HepG2 (cell line): Measurements from ENCODE around the gene RFTN1. TPM values are rescaled to one million over a fixed set of nuclear protein-coding genes. Genes with fewer than 3 reads are reported as not detected.

Source experiments
- AKAP8 ChIP-seq: sonication (generic); formaldehyde crosslinking; IDR thresholded peaks from 2 replicates; pipeline ENCODE4 v1.5.1; 2020; ENCODE audit warnings: mild to moderate bottlenecking, missing genetic modification reagents
- ARID2 ChIP-seq: sonication (generic); formaldehyde crosslinking; IDR thresholded peaks from 2 replicates; pipeline ENCODE4 v1.8.1; 2022; ENCODE audit warnings: mild to moderate bottlenecking, missing genetic modification reagents, borderline replicate concordance
- CBX2 ChIP-seq, 2 experiments: fragments of 200-600 bp in 1 of 2; sonication (generic); formaldehyde crosslinking in 1 of 2; IDR thresholded peaks; 2 replicates each; pipeline versions ENCODE4 v1.7.0 to v1.8.1; 2018 to 2022; ENCODE audit warnings: low read depth in 2 of 2, low read length in 1 of 2, mild to moderate bottlenecking in 1 of 2, missing genetic modification reagents in 1 of 2
- CCDC6 ChIP-seq: sonication (generic); formaldehyde crosslinking; IDR thresholded peaks from 2 replicates; pipeline ENCODE4 v1.8.1; 2022; ENCODE audit warnings: mild to moderate bottlenecking, missing genetic modification reagents, moderate library complexity
- CSRNP1 ChIP-seq: sonication (generic); formaldehyde crosslinking; IDR thresholded peaks from 2 replicates; pipeline ENCODE4 v1.8.1; 2023; ENCODE audit warnings: mild to moderate bottlenecking, missing genetic modification reagents
- ETV5 ChIP-seq: IDR thresholded peaks from 2 replicates; pipeline ENCODE4 v1.6.1; 2018; ENCODE audit warnings: missing biosample characterization, missing genetic modification reagents, inconsistent platforms, borderline replicate concordance
- FLYWCH1 ChIP-seq: sonication (generic); formaldehyde crosslinking; IDR thresholded peaks from 2 replicates; pipeline ENCODE4 v1.8.1; 2023; ENCODE audit warnings: mild to moderate bottlenecking, missing genetic modification reagents
- FOSL2 ChIP-seq: sonication (generic); formaldehyde crosslinking; IDR thresholded peaks from 2 replicates; pipeline ENCODE4 v1.4.0; 2020; ENCODE audit warnings: missing genetic modification reagents
- GATAD1 ChIP-seq: IDR thresholded peaks from 2 replicates; pipeline ENCODE4 v1.6.1; 2016; ENCODE audit warnings: missing genetic modification reagents, missing compliant biosample characterization
- HDAC6 ChIP-seq: fragments of 200-600 bp; sonication (generic); IDR thresholded peaks from 2 replicates; pipeline ENCODE4 v1.7.0; 2017; ENCODE audit warnings: mild to moderate bottlenecking, antibody characterized with exemption, low read length, low read depth
- HINFP ChIP-seq: sonication (generic); formaldehyde crosslinking; IDR thresholded peaks from 2 replicates; pipeline ENCODE4 v1.4.0; 2020; ENCODE audit warnings: low read depth, mild to moderate bottlenecking, missing genetic modification reagents
- PHF8 ChIP-seq: sonication (generic); formaldehyde crosslinking; IDR thresholded peaks from 2 replicates; pipeline ENCODE4 v1.5.0; 2020; ENCODE audit warnings: missing genetic modification reagents
- TERF1 ChIP-seq: sonication (generic); formaldehyde crosslinking; IDR thresholded peaks from 2 replicates; pipeline ENCODE4 v1.8.0; 2022; ENCODE audit warnings: mild to moderate bottlenecking, missing genetic modification reagents, moderate library complexity
- TOE1 ChIP-seq: sonication (generic); formaldehyde crosslinking; IDR thresholded peaks from 2 replicates; pipeline ENCODE4 v1.4.0; 2020; ENCODE audit warnings: mild to moderate bottlenecking, missing genetic modification reagents
- ZFP36L1 ChIP-seq: sonication (generic); formaldehyde crosslinking; IDR thresholded peaks from 2 replicates; pipeline ENCODE4 v1.8.0; 2022; ENCODE audit warnings: mild to moderate bottlenecking, missing genetic modification reagents, moderate library complexity
- ZNF143 ChIP-seq: sonication (generic); formaldehyde crosslinking; IDR thresholded peaks from 2 replicates; pipeline ENCODE4 v1.4.0; 2020; ENCODE audit warnings: missing genetic modification reagents
- ZNF235 ChIP-seq: sonication (generic); formaldehyde crosslinking; IDR thresholded peaks from 2 replicates; pipeline ENCODE4 v1.8.1; 2023; ENCODE audit warnings: mild to moderate bottlenecking, missing genetic modification reagents, borderline replicate concordance
- ZNF251 ChIP-seq: sonication (generic); formaldehyde crosslinking; IDR thresholded peaks from 2 replicates; pipeline ENCODE4 v1.9.0; 2021; ENCODE audit warnings: mild to moderate bottlenecking, missing genetic modification reagents
- ZNF326 ChIP-seq: sonication (generic); formaldehyde crosslinking; IDR thresholded peaks from 2 replicates; pipeline ENCODE4 v1.4.0; 2020; ENCODE audit warnings: missing genetic modification reagents, borderline replicate concordance
- ZNF335 ChIP-seq: sonication (generic); formaldehyde crosslinking; IDR thresholded peaks from 2 replicates; pipeline ENCODE4 v1.4.0; 2020; ENCODE audit warnings: missing genetic modification reagents
- ZNF350 ChIP-seq: sonication (generic); formaldehyde crosslinking; IDR thresholded peaks from 2 replicates; pipeline ENCODE4 v1.4.0; 2020; ENCODE audit warnings: mild to moderate bottlenecking, low read depth, missing genetic modification reagents, borderline replicate concordance
- ZNF562 ChIP-seq: sonication (generic); formaldehyde crosslinking; IDR thresholded peaks from 2 replicates; pipeline ENCODE4 v1.8.0; 2022; ENCODE audit warnings: missing genetic modification reagents, borderline replicate concordance
- ZNF703 ChIP-seq: sonication (generic); formaldehyde crosslinking; IDR thresholded peaks from 2 replicates; pipeline ENCODE4 v1.5.1; 2020; ENCODE audit warnings: missing genetic modification reagents, mild to moderate bottlenecking, moderate library complexity, borderline replicate concordance
- ZSCAN5A ChIP-seq: sonication (generic); formaldehyde crosslinking; IDR thresholded peaks from 2 replicates; pipeline ENCODE4 v1.8.0; 2022; ENCODE audit warnings: mild to moderate bottlenecking, missing genetic modification reagents, borderline replicate concordance
- polyA plus RNA-seq, 8 experiments: library from polyadenylated mRNA; depleted of rRNA in 3 of 8; stranded (reverse) in 7 of 8; unstranded in 1 of 8; fragments of >200 nt; fragmentation: Illumina TruSeq in 4 of 8; extraction: Trizol in 4 of 8; gene quantifications; 2 replicates each; pipeline versions ENCODE4 v1.2.1 to v1.2.3, GENCODE V29; 2011 to 2016; ENCODE audit warnings: low read depth in 4 of 8, missing spikeins in 1 of 8, mixed read lengths in 1 of 8; ENCODE audit not compliant: insufficient read depth in 1 of 8
- total RNA-seq, 5 experiments: library from RNA; depleted of rRNA; stranded (reverse); fragments of >200 nt; fragmentation: Illumina TruSeq; extraction: Trizol; gene quantifications; 2 replicates each; pipeline ENCODE4 v1.2.3, GENCODE V29; 2016; ENCODE audit warnings: low read depth in 1 of 5
- TF ChIP-seq, protein P1 (sequence below): sonication (generic); formaldehyde crosslinking; IDR thresholded peaks from 2 replicates; pipeline ENCODE4 v1.4.0; 2020; ENCODE audit warnings: mild to moderate bottlenecking, missing genetic modification reagents

RFTN1 gene
- total and polyA plus RNA-seq, 2 of the 13 experiments (the other 11 are each of a cell fraction or from before 2014, with no cell fraction given) = not detected

DNA sequence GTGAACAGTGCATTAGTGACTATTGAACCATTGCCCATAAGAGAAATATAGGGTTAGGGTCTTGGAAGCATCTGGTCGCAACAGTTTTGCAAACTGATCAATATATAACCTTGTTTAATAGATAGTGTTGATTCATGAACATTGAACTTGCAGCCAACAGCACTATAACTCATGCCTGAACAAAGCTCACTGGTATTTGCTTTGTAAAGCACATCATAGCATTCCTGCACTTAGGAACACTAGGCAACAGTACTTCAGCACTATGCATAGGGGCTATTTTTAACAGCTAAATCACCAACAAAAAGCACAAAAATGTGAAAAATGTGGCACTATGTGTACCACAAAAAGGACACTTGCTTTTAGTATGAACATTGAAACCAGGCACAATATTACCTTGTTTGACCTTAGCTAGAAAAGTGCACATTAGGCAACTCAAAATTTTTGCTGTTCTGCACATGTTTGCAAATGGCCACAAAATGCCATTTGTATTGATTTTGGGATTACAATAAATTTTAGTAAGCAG, 180.5 kb downstream of the RFTN1 start (continued):
- TF ChIP-seq HINFP = no peak
- no peak for TF ChIP-seq TOE1 (CRISPR knock-in tag)
- no peak for TF ChIP-seq ZFP36L1
- TF ChIP-seq CCDC6 = no peak
- no peak for TF ChIP-seq AKAP8 (CRISPR knock-in tag)
- no peak for TF ChIP-seq FLYWCH1 (CRISPR knock-in tag)
- TF ChIP-seq ZNF703 = no peak
- no peak for TF ChIP-seq ZNF335 (CRISPR knock-in tag)
- TF ChIP-seq ZNF235 = no peak
- TF ChIP-seq ARID2 (CRISPR knock-in tag) = 0 out of 2 replicates have a peak, but pooled peaks have one; percentile 56
- TF ChIP-seq ZSCAN5A (CRISPR knock-in tag) = peak; percentile 60; the same call in 1 of the 2 replicates
- TF ChIP-seq HDAC6 = no peak
- TF ChIP-seq ZNF326 (CRISPR knock-in tag) = no peak
- TF ChIP-seq PHF8 (CRISPR knock-in tag) = no peak
- no peak for TF ChIP-seq TERF1 (CRISPR knock-in tag)
- TF ChIP-seq ZNF350 = no peak
- no peak for TF ChIP-seq ZNF251 (CRISPR knock-in tag)
- no peak for TF ChIP-seq CBX2 (IDR thresholded peaks at IDR 0.05; ENCODE audit: low read depth, low read length)
- TF ChIP-seq CBX2 (CRISPR knock-in tag; IDR thresholded peaks at IDR 0.05; ENCODE audit: low read depth) = no peak
- TF ChIP-seq ZNF143 = no peak
- TF ChIP-seq, protein P1, sequence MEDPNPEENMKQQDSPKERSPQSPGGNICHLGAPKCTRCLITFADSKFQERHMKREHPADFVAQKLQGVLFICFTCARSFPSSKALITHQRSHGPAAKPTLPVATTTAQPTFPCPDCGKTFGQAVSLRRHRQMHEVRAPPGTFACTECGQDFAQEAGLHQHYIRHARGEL = no peak
- TF ChIP-seq ZNF562 = no peak
- no peak; the same call in 1 of the 2 replicates for TF ChIP-seq ETV5 (CRISPR knock-in tag)
- peak; percentile 22; the same call in 1 of the 2 replicates for TF ChIP-seq GATAD1 (CRISPR knock-in tag)
- peak; percentile 69 for TF ChIP-seq FOSL2 (CRISPR knock-in tag)
- 0 out of 2 replicates have a peak, but pooled peaks have one; percentile 32 for TF ChIP-seq CSRNP1
